Measurements from ENCODE around the gene CENPM.
A peak's percentile ranks its signal among the peaks of the same experiment; 100 is the strongest.

Gene CENPM

GRCh38 chr22:41976070-41976901, 29.3 kb upstream of the CENPM start:
- H3K27me3 Mint-ChIP-seq = peaks cover 63% of the 10 kb centered on the region
- peaks cover 2% of the 10 kb centered on the region for H3K36me3 Mint-ChIP-seq (ENCODE audit: insufficient read depth)
- H3K4me1 Mint-ChIP-seq = peaks cover 15% of the 10 kb centered on the region
- H3K4me3 Mint-ChIP-seq = peak overlapping the region; percentile 51
- no peak for DNase-seq (ENCODE audit: low spot score in 2 of 2)
- no peaks in the 10 kb centered on the region for H3K9me3 Mint-ChIP-seq
- peak; percentile 68 for ATAC-seq (replicated peaks; ENCODE audit: extremely low read depth, poor library complexity, severe bottlenecking)
- no peak overlapping the region for H3K27ac Mint-ChIP-seq (ENCODE audit: low read depth)

- peak overlapping the region; percentile 51 for H3K4me3 Mint-ChIP-seq
- DNase-seq (ENCODE audit: low spot score in 2 of 2) (no peak), ATAC-seq (replicated peaks; ENCODE audit: extremely low read depth, poor library complexity, severe bottlenecking) (no peak)
- no peak overlapping the region for H3K27ac Mint-ChIP-seq (ENCODE audit: low read depth)
- no peaks in the 10 kb centered on the region for H3K9me3 Mint-ChIP-seq
- H3K4me1 Mint-ChIP-seq = peaks cover 15% of the 10 kb centered on the region
- peaks cover 71% of the 10 kb centered on the region for H3K27me3 Mint-ChIP-seq
- H3K36me3 Mint-ChIP-seq (ENCODE audit: insufficient read depth) = peaks cover 2% of the 10 kb centered on the region
Measured at GRCh38 chr22:41975299-41976069, 28.5 kb upstream of the CENPM start.

GRCh38 chr22:41974691-41975290, 27.8 kb upstream of the CENPM start:
- DNase-seq (ENCODE audit: low spot score in 2 of 2) = no peak
- Mint-ChIP-seq H3K27me3 (peaks cover 71% of the 10 kb centered on the region), H3K4me1 (peaks cover 15% of the 10 kb centered on the region), H3K9me3 (no peaks in the 10 kb centered on the region), H3K4me3 (no peak overlapping the region), H3K36me3 (ENCODE audit: insufficient read depth) (peaks cover 2% of the 10 kb centered on the region), H3K27ac (ENCODE audit: low read depth) (no peak overlapping the region)
- ATAC-seq (replicated peaks; ENCODE audit: extremely low read depth, poor library complexity, severe bottlenecking) = no peak

GRCh38 chr22:41971431-41971830, 24.5 kb upstream of the CENPM start:
- H3K27me3 Mint-ChIP-seq = peaks cover 45% of the 10 kb centered on the region
- H3K36me3 Mint-ChIP-seq (ENCODE audit: insufficient read depth) = peaks cover 2% of the 10 kb centered on the region
- no peak for ATAC-seq (replicated peaks; ENCODE audit: extremely low read depth, poor library complexity, severe bottlenecking)
- peaks cover 10% of the 10 kb centered on the region for H3K4me1 Mint-ChIP-seq
- no peaks in the 10 kb centered on the region for H3K9me3 Mint-ChIP-seq
- no peak overlapping the region for H3K4me3 Mint-ChIP-seq
- H3K27ac Mint-ChIP-seq (ENCODE audit: low read depth) = no peak overlapping the region
- DNase-seq (ENCODE audit: low spot score in 2 of 2) = no peak

- no peaks in the 10 kb centered on the region for H3K36me3 Mint-ChIP-seq (ENCODE audit: insufficient read depth)
- no peaks in the 10 kb centered on the region for H3K9me3 Mint-ChIP-seq
- H3K27me3 Mint-ChIP-seq = peaks cover 37% of the 10 kb centered on the region
- no peak overlapping the region for H3K27ac Mint-ChIP-seq (ENCODE audit: low read depth)
- DNase-seq (ENCODE audit: low spot score in 2 of 2) (no peak), ATAC-seq (replicated peaks; ENCODE audit: extremely low read depth, poor library complexity, severe bottlenecking) (no peak)
- H3K4me1 Mint-ChIP-seq = peaks cover 3% of the 10 kb centered on the region
- no peak overlapping the region for H3K4me3 Mint-ChIP-seq
Measured at GRCh38 chr22:41970601-41971000, 23.6 kb upstream of the CENPM start.

- no peak within 1 kb of the TSS for H3K4me3 Mint-ChIP-seq
- no peaks in the 10 kb centered on the region for H3K4me1 Mint-ChIP-seq
- ATAC-seq (replicated peaks; ENCODE audit: extremely low read depth, poor library complexity, severe bottlenecking) (no peak), DNase-seq (ENCODE audit: low spot score in 2 of 2) (no peak)
- H3K27me3 Mint-ChIP-seq = peaks cover 30% of the 10 kb centered on the region
- H3K36me3 Mint-ChIP-seq (ENCODE audit: insufficient read depth) = no peaks in the 10 kb centered on the region
- H3K27ac Mint-ChIP-seq (ENCODE audit: low read depth) = no peak within 1 kb of the TSS
- no peaks in the 10 kb centered on the region for H3K9me3 Mint-ChIP-seq
Measured at GRCh38 chr22:41969110-41969646, 22.2 kb upstream of the CENPM start, which contains the start of gene SEPTIN3. SEPTIN3 (plus strand) TSS chr22:41969443; CDS start chr22:41971493, 2,050 bp downstream.

GRCh38 chr22:41968601-41969000, 21.6 kb upstream of the CENPM start:
- no peaks in the 10 kb centered on the region for H3K4me1 Mint-ChIP-seq
- no peak for DNase-seq (ENCODE audit: low spot score in 2 of 2)
- H3K4me3 Mint-ChIP-seq = no peak overlapping the region
- H3K27ac Mint-ChIP-seq (ENCODE audit: low read depth) = no peak overlapping the region
- no peaks in the 10 kb centered on the region for H3K36me3 Mint-ChIP-seq (ENCODE audit: insufficient read depth)
- H3K9me3 Mint-ChIP-seq = no peaks in the 10 kb centered on the region
- no peak for ATAC-seq (replicated peaks; ENCODE audit: extremely low read depth, poor library complexity, severe bottlenecking)
- H3K27me3 Mint-ChIP-seq = peaks cover 30% of the 10 kb centered on the region

GRCh38 chr22:41966607-41967240, 19.8 kb upstream of the CENPM start:
- no peak overlapping the region for H3K4me3 Mint-ChIP-seq
- H3K27ac Mint-ChIP-seq (ENCODE audit: low read depth) = no peak overlapping the region
- H3K27me3 Mint-ChIP-seq = peaks cover 13% of the 10 kb centered on the region
- no peaks in the 10 kb centered on the region for H3K9me3 Mint-ChIP-seq
- no peaks in the 10 kb centered on the region for H3K36me3 Mint-ChIP-seq (ENCODE audit: insufficient read depth)
- no peak for DNase-seq (ENCODE audit: low spot score in 2 of 2)
- no peak for ATAC-seq (replicated peaks; ENCODE audit: extremely low read depth, poor library complexity, severe bottlenecking)
- no peaks in the 10 kb centered on the region for H3K4me1 Mint-ChIP-seq

- DNase-seq (ENCODE audit: low spot score in 2 of 2) (no peak), ATAC-seq (replicated peaks; ENCODE audit: extremely low read depth, poor library complexity, severe bottlenecking) (no peak)
- Mint-ChIP-seq H3K4me3 (no peak overlapping the region), H3K27ac (ENCODE audit: low read depth) (no peak overlapping the region), H3K4me1 (no peaks in the 10 kb centered on the region), H3K9me3 (no peaks in the 10 kb centered on the region), H3K27me3 (peaks cover 8% of the 10 kb centered on the region), H3K36me3 (ENCODE audit: insufficient read depth) (no peaks in the 10 kb centered on the region)
Measured at GRCh38 chr22:41966225-41966606, 19.3 kb upstream of the CENPM start.

- no peak overlapping the region for H3K27ac Mint-ChIP-seq (ENCODE audit: low read depth)
- H3K36me3 Mint-ChIP-seq (ENCODE audit: insufficient read depth) = no peaks in the 10 kb centered on the region
- H3K4me1 Mint-ChIP-seq = no peaks in the 10 kb centered on the region
- H3K4me3 Mint-ChIP-seq = no peak overlapping the region
- ATAC-seq (replicated peaks; ENCODE audit: extremely low read depth, poor library complexity, severe bottlenecking) (no peak), DNase-seq (ENCODE audit: low spot score in 2 of 2) (no peak)
- no peaks in the 10 kb centered on the region for H3K9me3 Mint-ChIP-seq
- no peaks in the 10 kb centered on the region for H3K27me3 Mint-ChIP-seq
Measured at GRCh38 chr22:41964112-41964491, 17.1 kb upstream of the CENPM start.

- ATAC-seq (replicated peaks; ENCODE audit: extremely low read depth, poor library complexity, severe bottlenecking) = no peak
- Mint-ChIP-seq H3K27me3 (no peaks in the 10 kb centered on the region), H3K9me3 (no peaks in the 10 kb centered on the region), H3K27ac (ENCODE audit: low read depth) (no peak overlapping the region), H3K4me3 (no peak overlapping the region), H3K36me3 (ENCODE audit: insufficient read depth) (no peaks in the 10 kb centered on the region), H3K4me1 (no peaks in the 10 kb centered on the region)
- no peak for DNase-seq (ENCODE audit: low spot score in 2 of 2)
Measured at GRCh38 chr22:41963453-41964111, 16.6 kb upstream of the CENPM start.
